ENCODE measurements around the gene BICC1.

The BICC1 gene

DNA sequence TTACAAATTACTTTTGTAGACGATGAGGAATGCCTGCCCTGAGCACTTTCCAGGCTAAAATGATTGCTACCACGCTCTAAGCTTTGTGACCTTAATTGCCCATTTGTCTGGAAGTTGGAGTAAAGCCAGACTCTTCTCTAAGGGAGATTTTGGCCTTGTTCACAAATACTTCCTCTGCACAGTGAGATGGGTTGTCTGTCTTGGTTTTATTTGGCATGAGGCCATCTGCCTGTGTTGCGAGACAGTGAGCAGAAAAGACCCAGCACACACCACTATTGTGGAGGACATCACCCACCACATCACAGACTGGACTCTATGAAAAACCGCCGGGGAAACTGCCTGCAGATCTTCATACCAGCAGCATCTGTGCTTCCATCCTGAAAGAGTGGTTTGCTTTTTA is 138.4 kb downstream of the BICC1 start:
- DNase-seq, result peak; percentile 75 to 81

GRCh38 chr10:58651742-58652141 is 139.1 kb downstream of the BICC1 start:
- DNase-seq, result no peak

- no peak for DNase-seq
Measured at GRCh38 chr10:58653139-58653538, 140.5 kb downstream of the BICC1 start.

GRCh38 chr10:58660575-58661255 is 148.0 kb downstream of the BICC1 start:
- DNase-seq, result no peak

- no peak for DNase-seq
Measured at GRCh38 chr10:58661336-58661735, 148.7 kb downstream of the BICC1 start.

GRCh38 chr10:58661902-58662301 is 149.2 kb downstream of the BICC1 start:
- DNase-seq, result no peak

DNA sequence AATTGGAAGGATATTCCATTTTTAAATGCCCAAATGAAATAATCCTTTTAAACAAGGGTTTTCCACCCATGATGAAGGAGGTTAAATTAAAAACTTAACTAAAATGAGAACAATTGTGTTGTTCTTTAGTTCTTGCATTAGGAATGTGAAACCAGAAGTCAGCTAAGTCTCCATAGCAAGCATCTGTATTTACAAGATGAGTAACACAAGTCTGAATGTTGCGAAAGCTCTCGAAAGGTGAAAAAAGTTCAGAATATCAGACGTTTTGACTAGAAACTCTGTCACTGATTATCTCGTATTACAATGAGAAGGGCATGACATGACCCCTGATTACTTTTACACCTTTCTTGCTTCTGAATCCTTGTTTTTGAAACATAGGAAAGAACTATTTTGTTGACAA is 149.6 kb downstream of the BICC1 start:
- no peak for DNase-seq

GRCh38 chr10:58665361-58665760 is 152.7 kb downstream of the BICC1 start:
- DNase-seq, result no peak

- DNase-seq, result no peak
Measured at GRCh38 chr10:58666024-58666423, 153.4 kb downstream of the BICC1 start.

DNA sequence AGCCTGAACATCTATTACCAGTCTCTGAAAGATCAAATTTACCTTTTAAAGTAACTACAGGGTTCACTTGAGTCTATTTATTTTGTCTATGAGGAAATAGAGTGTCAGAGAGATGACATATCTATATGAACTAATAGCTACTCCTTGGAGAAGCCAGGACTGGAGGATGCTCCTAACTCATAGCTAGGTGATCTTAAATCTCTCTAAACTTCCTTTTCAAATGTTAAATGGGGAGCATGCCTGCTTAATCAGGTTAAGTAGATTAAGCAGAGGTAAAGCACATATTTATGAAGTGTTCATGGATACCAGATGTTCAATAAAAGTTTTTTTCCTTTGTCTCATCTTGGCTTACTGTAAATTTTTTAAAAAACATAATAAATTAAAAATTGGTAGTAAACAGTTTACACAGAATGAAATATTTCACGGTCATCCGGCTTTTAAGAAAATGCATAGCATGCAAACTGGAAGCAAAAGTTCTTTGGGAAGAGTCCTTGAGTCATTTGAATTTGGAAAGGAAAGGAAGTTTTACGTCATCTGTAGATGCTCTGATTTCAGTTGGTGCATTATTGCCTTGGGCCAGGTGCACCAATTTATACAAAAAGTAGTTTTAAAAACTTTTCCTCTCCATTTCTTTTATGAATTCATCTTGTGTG is 155.1 kb downstream of the BICC1 start:
- DNase-seq, result no peak

DNA sequence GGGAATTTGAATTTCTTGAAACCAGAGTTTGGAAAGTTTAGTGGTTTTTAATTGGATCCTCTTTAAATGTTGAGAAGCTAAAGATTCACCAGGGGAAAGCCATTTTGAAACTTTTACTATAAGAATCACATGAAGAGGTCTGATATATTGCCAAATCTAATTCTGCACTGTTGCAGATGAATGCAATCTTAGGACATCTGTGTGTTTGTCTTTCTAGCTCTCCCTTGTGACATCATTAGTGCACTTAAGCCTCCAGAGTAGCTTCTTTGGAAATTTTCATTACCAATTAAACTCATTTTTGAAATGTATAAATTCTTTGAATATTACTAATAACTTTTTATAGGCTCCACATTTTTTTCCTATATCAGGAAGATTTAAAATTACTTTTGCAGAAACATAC is 160.2 kb downstream of the BICC1 start:
- no peak for DNase-seq

- no peak for DNase-seq
Measured at GRCh38 chr10:58674251-58674650, 161.6 kb downstream of the BICC1 start.

DNA sequence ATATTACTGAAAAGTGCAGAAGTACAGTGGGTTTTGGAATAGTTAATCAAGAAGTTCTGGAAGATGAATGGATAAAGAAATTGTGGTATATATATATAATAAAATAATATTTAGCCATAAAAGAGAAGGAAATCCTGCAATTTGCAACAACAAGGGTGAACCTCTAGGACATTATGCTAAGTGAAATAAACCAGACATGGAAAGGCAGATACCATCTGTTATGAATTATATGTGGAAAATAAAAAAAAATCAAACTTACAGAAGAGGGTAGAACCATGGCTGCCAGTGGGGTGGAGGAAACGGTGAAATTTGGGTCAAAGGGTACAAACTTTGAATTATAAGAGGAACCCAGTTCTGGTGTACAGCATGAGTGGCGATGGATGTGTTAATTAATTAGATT is 162.6 kb downstream of the BICC1 start:
- DNase-seq, result no peak

DNA sequence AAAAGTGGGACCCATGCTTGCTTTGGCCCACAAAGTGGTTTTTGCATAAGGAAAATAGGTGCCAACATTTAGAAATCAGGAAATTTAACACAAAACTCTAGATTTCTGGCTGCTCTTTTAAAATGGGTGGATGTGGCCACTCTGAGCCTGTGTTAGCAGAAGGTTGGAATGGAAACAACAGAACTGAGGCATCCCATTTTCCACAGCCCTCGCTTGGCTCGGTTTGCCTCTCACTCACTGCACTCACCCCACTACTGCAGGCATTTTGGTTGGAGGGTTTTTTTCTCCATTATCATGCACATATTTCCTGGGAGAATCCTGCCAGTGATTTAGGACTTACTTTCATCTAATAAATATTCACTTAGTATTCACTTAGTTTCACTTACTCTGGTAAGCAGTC is 178.9 kb downstream of the BICC1 start:
- DNase-seq, result no peak

GRCh38 chr10:58693919-58694318 is 181.2 kb downstream of the BICC1 start:
- no peak for DNase-seq

- DNase-seq, result no peak
Measured at GRCh38 chr10:58695022-58695421, 182.3 kb downstream of the BICC1 start.

DNA sequence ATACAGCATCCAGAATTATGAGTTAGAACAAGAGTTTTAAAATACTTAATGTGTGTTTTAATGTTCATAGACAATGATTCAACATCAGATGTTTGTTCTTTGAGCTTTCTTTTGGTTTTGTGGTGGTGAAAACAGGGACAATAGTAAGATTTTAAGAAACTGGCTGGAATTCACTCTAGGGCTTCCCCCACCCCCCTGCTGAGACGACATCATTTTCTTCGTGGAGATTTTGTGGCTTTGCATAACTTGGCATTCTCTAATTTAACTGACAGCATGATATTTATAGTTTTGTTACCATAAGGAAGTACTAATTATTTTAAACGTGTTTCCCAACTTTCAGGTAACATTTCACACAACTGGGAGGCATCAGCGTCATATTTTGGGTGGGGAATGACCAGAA is 184.1 kb downstream of the BICC1 start:
- no peak for DNase-seq

DNA sequence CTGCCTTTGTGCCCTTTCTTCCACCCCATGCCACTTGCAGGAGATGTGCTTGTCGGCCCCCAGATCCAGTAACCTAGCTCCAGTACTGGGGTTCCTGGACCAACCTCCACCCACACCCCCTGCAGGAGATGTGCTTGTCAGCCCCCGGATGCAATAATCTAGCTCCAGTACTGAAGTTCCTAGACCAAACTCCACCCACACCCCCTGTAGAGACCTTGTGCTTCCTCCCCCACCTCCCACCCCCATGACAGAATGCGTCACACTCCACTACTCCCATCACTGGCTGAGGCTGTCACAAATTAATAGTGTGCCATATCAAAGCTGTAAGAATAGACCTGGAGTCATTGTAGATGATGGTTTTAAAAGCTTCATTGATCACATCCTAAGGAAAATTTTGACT is 185.0 kb downstream of the BICC1 start:
- no peak for DNase-seq

- DNase-seq, result no peak
Measured at GRCh38 chr10:58698777-58699356, 186.2 kb downstream of the BICC1 start.

DNA sequence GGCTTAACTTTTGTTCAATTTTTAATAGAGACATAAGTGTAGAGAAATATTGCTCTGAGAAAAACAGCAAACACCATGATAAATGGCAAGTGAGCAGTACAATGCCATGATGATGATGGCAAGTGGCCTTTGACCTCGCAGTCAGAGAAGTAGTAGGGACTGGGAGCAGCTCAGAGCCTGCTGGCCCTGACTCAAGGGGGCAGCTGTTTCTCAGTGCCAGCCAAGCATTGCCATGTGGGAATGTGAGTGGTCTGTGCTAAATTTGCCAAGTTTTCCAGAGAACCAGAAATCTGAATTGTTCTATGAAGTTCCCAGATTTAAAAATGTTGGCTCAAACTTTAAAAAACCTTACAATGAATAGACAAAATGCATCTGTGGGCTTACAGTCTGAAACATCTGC is 187.9 kb downstream of the BICC1 start:
- DNase-seq, result no peak

DNA sequence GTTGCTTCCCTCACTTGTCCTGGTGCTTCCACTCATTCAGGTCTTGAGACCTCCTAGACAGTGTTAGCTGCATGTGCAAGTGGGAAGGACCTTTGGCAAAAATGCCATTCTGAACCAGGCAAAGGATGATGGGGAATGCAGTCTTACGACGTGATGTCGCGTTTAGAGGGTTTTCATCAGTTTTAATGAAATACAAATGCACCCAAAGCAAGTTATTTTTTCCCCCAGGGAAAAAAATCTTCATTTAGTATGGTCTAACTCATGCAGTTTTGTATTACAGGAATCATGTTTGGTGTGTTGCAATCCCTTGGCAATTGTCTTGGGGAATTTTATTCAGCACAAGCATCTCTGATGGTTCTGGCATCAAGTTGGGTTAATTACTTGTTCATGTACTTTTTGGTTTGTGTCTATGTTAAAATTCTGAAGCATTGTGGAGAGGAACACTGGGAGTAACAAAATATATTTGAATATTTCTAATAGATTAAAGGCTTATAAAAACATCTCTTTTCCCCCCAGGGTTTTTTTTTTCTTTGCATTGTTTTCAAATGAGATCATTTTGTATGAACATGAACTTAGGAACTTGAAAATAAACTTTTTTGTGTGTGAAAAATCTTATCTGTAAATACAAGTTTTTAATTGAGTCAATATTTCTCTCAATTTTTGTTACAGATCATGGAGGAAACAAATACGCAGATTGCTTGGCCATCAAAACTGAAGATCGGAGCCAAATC is 188.9 kb downstream of the BICC1 start:
- no peak for DNase-seq

DNA sequence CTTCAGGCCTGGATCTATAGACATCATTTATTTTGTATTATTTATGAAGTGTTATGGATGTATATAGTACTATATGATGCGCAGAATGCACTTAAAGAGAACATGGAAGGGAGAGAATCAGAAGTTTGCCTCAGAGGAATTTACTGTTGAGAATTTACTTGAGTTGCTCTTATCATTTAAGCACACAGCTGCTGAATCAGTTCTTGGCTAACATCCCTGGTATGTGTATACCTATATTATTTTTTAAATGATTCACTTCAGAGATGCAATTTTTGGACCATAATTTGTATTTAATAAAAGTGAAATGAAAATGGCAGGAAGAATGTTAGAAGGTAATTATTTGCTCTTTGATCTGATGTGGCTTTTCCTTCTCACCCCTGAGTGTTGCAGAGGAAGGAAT is 191.6 kb downstream of the BICC1 start:
- DNase-seq, result no peak

DNA sequence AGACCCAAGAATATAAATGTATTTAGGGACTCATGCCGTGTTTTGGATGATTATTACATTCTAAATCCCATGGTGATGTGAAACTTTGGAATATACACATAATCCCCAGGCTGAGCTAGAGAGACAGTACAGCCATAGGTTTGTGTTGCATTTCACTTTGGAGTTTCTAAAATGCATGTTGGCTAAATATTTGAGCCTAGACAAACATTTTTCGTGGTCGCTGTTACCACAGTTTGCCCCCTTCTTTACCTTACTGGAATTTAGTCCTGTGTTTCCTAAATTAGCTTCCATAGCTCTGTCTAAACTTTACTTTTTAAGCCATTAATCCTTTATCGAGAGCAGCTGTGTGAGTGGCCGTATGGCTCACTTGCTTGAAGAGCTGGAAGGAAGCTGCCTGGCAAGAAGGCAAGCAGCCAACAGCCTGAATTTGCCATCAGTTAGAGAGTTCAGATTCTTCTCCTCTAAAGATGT is 192.0 kb downstream of the BICC1 start:
- no peak for DNase-seq

GRCh38 chr10:58706836-58707235 is 194.2 kb downstream of the BICC1 start:
- no peak for DNase-seq

Measured in Kasumi-1 (cell line).